Activated CD4-positive, alpha-beta T cell treated with anti-CD3 and anti-CD28 coated beads for 24 hours (primary cell): ENCODE results near the gene ABTB2.

Experiments
- DNase-seq, 2 donors: peaks; one replicate each; pipeline ENCODE4 v3.0.0-alpha.2; 2020; ENCODE audit warnings: low read depth in 2 of 2

ABTB2 gene

DNA sequence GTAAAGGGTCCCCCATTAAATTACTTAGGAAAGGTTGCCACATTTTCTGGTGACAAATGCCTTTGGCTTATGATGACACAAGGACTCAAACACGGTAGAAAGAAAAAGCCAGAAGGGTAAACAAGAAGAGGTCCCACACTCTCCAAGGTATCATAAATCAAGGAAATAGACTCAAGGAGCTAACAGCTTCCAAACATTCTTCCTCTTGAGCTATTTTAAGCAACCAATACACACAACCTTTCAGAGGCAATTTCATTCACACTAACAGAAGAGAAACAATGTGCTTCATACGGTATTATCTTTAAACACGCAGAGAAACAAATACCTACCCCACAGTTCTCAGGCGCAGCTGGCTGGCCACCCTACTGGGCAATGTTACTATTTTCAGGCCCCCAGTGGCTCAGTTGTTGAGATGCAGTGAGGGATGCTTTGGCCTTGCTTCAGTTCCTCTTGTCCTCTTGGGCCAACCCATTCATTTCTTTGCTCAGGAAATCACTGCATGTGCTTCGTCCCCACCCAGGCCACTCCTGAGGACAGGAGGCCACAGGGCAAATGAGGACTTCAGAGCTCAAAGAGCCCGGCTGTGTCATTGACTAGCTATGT lies 15.8 kb downstream of the ABTB2 start:
- no peak for DNase-seq

DNA sequence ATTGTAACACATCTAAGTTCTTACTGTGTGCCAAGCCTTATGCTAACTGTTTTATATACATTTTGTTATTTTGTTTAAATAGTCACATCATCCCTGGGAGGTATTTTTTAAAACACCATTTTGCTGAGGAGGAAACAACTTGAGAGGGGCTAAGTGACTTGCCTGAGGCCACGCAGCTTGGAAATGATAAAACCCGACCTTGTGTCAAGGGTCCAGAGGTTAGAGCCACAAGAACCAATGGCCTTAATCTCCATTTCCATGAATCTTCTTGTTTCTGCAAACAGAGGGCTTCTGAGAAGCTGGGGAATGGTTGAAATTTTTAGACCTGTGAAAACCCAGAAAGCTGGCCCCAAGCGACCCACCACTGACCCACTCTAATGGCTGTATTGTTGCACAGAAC lies 16.7 kb downstream of the ABTB2 start:
- DNase-seq = no peak

DNA sequence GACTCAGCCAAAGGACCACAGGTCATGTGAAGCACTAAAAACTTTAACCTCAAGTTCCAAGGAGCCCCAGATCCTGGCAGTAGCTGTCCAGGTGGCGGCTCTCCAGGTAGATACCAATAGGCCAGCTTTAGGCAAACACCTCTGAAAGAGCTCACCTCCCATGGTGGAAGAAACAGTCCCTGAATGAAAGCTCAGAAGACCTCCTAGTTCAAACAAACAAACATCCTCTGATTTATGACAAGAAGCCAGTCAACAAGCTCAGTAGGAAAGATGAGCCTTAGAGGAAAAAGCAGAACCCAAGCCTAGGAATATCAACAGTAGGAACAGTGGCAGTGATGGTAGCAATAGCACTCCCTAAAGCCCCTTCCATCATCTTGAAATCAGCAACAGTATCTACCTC lies 17.2 kb downstream of the ABTB2 start:
- DNase-seq = no peak

DNA sequence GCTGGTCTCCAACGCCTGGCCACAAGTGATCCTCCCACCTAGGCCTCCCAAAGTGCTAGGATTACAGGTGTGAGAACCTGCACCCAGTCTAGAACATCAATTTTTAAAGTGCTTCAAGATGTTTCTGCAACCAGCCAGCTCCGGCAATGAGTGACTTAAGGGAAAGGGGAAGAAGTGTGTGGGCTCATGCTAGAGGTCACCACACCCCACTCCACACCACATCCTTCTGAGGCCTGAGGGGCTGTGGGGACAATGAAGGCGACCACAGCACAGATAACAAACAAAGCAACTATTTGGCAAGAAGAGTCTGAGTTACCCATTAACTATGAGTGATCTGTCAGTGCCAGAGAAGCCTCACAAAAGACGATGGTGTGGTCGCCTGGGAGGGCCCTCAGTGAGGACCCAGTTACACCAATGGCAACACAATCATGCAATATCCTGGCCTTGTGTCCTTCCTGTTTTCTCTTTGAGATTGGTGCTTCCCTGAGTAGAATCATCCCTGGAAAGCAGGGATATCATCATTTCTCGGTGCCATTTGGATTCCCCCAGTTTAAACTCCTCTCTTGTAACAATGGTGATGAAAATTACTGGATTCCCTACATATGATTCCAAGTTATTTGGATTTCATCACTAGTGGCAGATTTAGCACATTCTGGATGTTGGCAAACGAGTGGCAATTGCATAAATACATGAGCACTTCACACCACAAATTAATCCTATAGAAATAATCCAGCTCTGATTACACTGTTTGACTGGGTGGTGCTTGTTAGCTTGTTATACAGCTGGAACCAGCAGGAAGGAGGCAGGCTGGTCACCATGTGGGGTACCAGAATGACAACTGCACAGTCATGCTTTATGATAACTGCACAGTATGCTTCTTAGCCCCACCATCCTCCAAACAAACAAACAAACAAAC lies 18.4 kb downstream of the ABTB2 start:
- no peak for DNase-seq

DNA sequence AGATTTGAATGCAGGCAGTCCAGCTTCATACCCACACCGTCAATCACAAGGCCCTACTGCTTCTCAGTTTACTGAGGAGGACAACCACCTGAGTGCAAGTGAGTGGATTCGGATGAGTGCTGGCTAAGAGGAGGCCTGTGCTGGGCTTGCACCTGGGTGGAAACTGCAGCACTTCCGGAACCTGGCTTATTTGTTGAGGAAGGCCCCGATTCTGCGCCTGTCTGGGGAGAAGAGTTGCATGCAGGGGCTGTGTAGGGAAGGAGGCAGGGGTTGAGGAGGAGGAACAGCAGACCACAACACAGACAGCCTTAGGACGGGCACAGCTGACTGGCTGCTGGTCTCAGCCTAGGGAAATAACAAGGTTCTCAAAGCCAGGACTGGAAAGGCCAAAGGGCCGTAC lies 20.8 kb downstream of the ABTB2 start:
- no peak for DNase-seq

DNA sequence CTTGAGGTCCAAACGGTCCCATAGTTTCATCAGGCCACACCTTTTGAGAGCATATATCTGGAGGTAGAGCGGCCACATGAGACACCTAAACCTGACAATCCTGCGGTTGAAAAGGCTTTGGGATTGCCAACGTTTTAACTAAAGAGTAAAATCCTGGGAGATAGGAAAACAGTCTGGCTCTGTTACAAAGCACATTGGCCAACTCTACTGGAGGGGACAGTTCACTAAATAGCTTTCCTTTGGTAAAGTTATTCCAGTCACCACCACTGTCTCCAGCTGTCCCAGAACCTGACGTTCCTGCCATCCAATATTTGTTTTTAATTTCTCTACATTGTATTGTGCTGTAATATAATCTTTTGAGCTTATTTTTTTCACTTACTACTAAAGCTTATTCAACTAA lies 22.0 kb downstream of the ABTB2 start:
- DNase-seq = no peak

DNA sequence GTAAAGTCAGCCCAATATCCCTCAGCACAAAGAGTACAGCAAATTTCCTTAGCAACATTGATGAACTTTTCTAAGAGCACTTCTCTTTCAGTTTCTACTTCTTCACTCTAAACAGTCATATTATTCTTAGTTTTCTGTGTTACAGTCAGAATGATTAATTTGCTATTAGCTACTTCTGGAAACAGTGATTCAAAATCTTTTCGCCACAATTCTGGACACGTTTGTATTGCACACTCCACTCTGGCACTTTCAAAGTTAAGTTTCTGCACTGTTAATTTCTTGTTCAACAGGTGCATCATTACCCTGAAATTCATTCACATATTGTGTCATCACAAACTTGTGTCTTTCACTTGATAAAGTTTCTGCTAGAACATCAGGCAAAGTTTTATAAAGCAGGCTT lies 22.5 kb downstream of the ABTB2 start:
- no peak for DNase-seq

DNA sequence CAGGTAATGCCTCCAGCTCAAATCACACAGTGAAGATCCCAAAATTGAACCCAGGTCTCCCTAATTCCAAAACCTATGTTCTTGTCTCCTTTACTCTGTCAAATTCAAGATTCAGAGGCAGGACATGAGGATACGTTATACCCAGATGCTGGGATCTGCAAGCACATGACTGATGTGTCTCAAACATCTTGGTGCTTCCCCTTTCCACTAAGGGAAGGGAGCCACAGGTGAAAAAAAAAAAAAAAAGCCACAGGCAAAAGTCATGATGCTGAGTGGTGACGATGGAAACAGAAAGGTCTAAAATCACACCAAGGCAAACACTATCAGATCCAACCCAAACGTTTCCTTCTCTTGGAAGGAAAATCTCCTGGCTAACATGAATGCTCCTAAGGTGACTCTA lies 24.0 kb downstream of the ABTB2 start:
- no peak for DNase-seq

DNA sequence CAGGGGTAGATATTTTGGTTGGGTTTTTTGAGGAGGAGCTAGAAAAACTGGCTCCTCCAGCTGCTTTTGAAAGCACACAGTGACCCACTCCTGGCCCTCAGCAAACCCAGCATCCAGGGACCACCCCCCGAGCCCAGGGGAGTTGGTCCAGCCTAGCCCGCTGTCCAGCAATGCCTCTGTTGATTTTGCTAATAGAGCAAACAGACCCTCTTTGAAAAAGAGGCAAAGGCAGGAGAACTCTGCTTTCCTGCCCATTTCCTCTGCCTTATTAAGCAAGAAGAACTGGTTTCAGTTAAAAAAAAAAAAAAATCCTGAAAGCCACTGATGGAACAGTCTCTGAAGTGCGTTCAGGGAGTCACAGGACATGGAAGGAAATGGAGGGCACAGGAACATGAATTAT lies 25.3 kb downstream of the ABTB2 start:
- no peak for DNase-seq

DNA sequence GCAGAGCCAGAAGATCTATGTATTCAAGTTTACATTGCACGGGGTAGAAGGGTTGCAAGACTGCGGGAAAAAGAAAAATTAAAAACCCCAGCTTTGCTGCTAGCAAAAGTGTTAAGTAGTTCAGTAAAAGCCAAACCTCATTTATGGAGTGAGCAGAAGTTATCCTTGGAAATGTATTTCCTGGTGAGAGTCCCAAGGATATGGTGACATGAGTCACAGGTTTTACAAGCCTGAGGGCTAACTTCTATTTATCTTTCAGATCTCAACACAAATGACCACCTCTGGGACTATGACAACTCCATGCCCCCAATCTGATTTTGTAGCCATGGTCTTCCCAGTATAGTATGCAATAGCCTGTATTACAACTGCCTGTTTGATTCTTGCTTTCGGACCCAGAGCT lies 26.1 kb downstream of the ABTB2 start:
- no peak for DNase-seq

DNA sequence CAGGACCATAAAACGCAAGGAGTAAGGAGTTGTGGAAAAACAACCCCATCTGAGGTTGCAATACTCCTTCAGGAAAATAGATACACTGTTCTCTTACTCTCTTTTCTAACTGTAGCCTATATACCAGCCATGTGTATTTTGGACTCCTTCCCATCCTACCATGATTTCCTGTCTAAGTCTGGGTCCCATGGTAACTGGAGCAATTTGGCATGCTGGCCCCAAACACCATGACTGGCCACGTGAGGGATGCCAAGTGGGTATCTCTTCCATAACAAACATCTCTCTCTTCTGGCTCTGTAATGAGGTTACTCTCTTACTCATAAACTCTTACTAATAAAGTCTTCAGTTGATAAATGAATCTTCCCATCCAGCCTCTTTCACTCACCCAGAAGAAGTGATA lies 26.5 kb downstream of the ABTB2 start:
- no peak for DNase-seq

DNA sequence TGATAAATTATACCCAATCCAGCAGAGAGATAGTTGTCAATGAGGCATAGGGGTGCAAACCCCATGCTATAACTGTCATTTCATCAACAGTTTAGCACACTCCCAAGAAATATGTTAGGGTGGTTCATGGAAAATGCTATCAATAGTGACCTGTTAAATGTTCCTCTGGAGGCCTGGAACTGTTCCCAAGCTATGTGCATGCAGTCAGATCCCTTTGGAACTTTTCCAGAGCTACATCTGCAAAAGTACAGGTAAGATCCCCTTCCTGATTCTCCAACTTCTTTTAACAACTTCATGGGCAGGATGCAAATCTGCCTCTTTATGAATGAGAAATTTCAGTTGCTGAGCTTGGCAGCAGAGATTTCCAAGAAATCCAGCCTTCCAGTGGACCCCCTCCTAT lies 27.2 kb downstream of the ABTB2 start:
- DNase-seq = no peak

DNA sequence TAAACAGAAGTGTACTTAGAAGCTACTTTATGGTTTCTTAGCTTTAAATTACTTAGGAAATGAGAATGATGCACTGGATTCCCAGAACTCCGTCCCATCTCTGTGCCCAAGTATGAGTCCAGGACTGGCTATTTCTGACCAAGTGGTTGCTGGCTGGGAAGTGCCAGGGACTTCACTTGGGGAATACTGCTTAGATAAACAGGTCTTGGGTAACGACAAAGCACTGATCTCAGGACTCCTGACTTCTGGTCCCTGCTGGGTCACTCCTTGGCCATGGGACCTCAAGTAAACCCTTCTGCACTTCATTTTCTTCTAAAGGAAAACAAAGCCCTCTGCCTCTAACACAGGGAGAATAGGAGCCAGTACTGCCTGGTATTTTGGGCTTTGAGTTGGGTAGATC lies 27.9 kb downstream of the ABTB2 start:
- no peak for DNase-seq

DNA sequence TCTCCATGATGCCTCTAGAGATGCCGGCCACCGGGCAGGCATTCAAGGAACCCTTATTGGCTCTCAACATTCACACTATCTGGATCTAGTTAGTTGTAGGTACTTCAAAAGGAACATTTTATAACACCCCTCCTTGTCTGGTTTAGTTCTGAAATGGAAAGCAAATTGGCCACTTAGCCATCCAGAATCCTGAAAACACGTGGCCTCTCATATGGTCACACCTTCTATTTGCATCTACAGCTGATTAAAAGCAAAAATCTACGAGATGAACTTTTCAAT lies 29.2 kb downstream of the ABTB2 start:
- DNase-seq = no peak

DNA sequence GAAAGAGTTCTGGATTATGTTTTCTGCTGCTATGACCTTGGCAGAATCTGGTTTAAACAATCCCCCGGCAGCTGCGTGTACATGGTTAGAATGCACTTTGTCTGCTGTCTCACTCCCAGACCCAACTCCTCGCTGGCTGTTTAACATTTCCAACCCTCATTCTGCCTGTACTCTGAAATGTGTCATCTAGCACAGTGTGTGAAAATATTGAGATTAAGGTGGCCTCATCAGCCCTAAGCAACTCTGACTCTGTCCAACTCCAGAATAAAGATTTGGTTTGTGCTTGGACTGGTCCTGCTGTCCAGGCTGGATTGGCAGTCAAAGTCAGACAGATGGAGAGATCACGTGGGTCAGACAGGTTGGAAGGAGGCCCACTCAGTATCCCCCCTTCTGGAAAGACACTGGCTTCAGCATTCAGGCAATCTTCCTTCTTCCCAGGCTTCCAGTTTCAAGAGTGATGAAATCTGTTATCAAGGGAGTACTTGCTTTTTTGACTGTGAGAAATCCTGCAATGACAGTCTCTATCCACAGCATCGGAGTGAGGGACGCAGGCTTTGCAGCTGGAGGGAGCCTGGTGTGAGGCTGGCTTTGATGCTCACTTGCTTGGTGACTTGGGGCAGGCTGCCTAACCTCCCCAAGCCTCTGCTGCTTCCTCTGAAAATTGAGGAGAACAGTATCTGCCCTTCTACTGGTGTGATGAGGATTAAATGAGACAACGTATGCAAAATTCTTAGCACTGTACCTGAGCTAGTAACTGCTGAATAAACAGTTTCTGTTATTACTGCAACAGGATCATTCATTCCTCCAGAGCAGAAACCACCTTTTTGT lies 29.8 kb downstream of the ABTB2 start:
- no peak for DNase-seq

DNA sequence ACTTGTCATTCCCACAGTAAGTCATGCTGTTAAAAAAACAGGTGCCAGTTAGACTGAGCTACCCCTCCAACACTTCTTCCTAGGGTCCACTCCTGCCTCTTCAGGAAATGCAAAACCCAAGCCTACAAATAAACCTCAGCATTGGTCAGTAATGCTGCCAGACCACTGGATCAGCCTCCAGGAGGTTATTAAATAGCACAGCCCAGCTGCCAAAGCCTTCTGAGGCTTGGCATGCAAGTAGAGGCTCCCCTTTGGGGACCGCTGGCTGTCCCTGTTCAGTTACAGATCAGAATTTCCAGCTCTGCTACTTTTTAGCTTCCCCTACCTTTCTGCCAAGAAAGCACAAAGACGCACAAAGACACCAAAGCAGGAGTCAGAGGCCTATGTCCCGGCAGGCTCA lies 33.3 kb downstream of the ABTB2 start:
- no peak for DNase-seq

DNA sequence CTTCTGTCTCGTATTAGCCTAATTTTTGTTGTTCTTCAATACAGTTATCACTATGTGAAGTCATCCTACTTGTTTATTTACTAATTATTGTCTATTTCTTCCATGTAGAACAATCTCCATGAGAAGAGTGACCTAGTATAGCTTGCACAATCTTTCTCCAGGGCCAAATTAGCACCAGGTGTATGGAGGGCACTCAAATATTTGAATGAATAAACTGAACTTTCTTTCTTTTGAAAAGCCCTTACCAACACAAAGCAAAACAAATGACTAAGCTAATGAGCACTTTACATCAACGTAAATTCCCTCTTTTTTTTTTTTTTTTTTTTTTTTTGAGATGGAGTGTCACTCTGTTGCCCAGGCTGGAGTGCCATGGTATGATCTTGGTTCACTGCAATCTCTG lies 34.2 kb downstream of the ABTB2 start:
- DNase-seq = no peak

DNA sequence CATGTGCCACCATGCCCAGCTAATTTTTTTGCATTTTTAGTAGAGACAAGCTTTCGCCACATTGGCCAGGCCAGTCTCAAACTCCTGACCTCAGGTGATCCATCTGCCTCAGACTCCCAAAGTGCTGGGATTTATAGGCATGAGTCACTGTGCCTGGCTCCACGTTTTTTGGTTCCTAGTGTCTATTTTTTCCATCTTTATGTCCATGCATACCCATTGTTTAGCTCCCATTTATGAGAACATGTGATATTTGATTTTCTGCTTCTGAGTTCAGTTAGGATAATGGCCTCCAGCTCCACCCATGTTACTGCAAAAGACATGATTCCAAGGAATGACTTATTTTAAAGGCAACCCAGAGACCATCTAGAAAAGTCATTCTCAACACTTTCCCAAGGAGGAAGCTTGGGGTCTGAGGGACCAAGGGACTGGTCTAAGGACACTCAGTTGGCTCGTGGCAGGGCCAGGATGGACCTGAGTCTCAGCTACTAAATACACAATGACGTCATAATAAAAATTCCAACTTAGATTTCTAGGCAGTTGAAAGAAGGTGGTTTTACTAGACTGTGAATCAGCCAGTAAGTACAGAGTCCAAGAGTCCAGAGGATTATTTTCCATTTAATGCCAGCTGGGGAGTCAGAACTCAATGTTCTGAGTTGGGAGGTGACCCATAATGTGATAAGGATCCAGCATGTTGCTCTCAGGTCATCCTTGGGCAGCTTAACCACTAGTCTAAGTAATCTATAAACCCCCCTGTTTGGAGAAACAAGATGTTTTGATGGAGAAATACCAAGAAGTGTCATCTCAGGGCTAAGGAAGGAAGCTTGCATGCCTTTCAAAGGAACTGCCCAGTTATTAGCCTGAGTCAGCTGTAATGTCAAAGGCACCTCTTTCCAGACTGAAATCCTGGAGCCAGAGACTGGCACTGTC lies 39.4 kb downstream of the ABTB2 start:
- no peak for DNase-seq

DNA sequence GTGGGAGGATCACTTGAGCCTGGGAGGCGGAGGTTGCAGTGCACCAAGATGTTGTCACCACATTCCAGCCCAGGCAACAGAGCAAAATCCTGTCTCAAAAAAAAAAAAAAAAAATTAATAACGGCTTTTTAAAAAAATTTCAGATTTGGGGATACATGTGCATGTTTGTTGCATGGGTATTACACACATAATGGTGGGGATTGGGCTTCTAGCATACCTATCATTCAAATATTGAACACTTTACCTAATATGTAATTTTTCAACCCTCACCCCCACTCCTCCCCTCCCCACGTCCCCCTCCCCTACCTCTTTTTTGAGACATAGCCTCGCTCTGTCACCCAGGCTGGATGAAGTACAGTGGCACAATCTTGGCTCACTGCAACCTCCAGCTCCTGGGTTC lies 40.1 kb downstream of the ABTB2 start:
- no peak for DNase-seq

DNA sequence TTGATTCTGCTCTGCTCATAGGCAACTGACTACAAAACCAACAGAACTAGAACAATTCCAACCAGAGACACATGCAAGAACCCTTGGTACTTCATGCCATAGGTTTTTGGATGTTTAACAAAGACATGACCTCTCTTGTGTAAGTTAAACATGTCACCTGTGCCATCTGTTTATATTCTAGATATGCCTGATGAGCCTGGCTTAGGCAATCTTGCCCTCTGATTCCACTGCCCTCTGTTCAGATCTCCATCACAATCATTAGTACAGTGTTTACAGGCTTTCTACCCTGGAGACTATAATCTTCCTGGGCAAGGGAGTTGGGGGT lies 40.8 kb downstream of the ABTB2 start:
- no peak for DNase-seq

DNA sequence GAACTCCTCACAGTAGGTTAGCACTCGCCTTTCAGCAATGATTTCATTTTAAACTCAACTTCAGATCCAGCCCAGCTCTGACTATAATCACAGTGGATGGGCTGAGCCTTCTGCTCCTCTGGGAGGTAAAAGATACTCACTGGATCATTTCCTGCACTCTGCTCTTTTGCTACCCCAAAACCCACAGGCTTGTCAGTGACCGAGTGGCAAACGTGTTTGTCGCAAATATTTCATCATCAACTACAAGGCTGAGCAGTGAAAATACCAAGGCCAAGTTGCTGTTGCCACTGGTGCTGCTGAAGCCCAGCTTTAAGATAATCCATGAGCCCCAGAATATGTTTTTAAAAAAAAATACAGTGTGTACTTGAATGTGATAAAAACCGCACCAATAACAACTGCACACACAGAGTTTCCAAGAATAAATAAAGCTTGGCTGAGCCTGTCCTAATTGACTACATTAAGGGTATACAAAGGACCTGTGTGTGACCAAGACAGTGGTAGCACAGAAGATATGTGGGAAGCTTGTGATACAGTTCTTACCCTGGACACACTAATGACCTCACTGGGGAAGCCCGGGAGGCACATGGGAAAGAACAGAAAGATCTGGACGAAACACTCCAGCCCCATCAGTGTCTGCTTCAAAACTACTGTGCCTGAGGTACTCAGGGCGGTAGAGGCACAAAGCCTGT lies 41.3 kb downstream of the ABTB2 start:
- DNase-seq = no peak
